Measurements from ENCODE around the gene B4GAT1. TPM values are rescaled to one million over a fixed set of nuclear protein-coding genes. Genes with fewer than 3 reads are reported as not detected.

The B4GAT1 gene
- total and polyA plus RNA-seq, 2 of the 13 experiments (the other 11 are each of a cell fraction or from before 2014, with no cell fraction given), result 40.4 to 109 TPM

DNA sequence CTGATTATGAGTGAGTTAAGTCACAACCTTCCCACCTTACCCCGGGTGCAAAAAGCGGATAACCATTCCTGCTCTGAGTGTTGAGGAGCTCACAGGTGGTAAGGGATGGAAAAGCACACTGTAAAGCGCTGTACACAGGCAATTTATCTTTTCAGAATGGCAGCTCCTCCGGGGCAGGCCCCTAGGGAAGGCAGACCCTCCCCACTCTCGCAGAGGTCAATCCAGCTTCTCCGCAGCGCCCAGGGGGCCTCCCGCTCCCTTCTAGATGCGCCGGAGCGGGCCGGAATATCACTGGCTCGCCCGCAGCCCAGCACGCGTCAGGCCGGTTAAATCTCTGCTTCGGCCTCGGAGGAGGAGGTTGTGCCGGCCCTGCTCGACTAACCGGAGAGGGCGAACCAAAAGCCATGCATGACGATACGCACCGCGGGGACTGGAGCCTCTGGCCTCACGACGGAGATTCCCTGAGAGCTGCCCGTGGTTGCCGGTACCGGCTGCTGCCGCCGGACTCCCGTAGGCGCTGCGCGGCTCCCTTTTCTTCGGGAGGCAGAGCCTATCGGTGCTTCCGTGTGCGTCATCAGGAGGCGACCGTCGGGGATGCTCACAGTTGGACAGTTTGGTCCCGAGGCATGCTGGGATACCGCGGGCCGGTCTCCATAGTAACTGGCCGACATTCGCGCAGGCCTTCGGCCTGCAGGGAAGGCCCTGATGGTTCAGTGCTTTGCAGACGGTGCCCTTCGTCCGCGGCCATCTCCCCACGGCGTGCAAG, 2.7 kb downstream of the B4GAT1 start, which contains the start of gene BRMS1 (continued):
- TF ChIP-seq, protein P1, sequence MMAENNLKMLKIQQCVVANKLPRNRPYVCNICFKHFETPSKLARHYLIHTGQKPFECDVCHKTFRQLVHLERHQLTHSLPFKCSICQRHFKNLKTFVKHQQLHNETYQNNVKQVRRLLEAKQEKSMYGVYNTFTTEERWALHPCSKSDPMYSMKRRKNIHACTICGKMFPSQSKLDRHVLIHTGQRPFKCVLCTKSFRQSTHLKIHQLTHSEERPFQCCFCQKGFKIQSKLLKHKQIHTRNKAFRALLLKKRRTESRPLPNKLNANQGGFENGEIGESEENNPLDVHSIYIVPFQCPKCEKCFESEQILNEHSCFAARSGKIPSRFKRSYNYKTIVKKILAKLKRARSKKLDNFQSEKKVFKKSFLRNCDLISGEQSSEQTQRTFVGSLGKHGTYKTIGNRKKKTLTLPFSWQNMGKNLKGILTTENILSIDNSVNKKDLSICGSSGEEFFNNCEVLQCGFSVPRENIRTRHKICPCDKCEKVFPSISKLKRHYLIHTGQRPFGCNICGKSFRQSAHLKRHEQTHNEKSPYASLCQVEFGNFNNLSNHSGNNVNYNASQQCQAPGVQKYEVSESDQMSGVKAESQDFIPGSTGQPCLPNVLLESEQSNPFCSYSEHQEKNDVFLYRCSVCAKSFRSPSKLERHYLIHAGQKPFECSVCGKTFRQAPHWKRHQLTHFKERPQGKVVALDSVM (CRISPR knock-in tag; IDR thresholded peaks at IDR 0.05), result no peak; the same call in 1 of the 2 replicates
- no peak for TF ChIP-seq MZF1 (CRISPR knock-in tag; IDR thresholded peaks at IDR 0.05; ENCODE audit: borderline replicate concordance)
- TF ChIP-seq DNMT1 (CRISPR knock-in tag; IDR thresholded peaks at IDR 0.05), result no peak
- TF ChIP-seq, protein P2, sequence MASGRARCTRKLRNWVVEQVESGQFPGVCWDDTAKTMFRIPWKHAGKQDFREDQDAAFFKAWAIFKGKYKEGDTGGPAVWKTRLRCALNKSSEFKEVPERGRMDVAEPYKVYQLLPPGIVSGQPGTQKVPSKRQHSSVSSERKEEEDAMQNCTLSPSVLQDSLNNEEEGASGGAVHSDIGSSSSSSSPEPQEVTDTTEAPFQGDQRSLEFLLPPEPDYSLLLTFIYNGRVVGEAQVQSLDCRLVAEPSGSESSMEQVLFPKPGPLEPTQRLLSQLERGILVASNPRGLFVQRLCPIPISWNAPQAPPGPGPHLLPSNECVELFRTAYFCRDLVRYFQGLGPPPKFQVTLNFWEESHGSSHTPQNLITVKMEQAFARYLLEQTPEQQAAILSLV (CRISPR knock-in tag; IDR thresholded peaks at IDR 0.05; ENCODE audit: borderline replicate concordance), result peak; percentile 84; the same call in 1 of the 2 replicates
- TF ChIP-seq, protein P3, sequence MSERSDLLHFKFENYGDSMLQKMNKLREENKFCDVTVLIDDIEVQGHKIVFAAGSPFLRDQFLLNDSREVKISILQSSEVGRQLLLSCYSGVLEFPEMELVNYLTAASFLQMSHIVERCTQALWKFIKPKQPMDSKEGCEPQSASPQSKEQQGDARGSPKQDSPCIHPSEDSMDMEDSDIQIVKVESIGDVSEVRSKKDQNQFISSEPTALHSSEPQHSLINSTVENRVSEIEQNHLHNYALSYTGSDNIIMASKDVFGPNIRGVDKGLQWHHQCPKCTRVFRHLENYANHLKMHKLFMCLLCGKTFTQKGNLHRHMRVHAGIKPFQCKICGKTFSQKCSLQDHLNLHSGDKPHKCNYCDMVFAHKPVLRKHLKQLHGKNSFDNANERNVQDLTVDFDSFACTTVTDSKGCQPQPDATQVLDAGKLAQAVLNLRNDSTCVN (CRISPR knock-in tag; IDR thresholded peaks at IDR 0.05; ENCODE audit: borderline replicate concordance), result no peak
- TF ChIP-seq ELF3 (CRISPR knock-in tag; IDR thresholded peaks at IDR 0.05), result peak; percentile 78; the same call in 1 of the 2 replicates
- TF ChIP-seq, protein P4, sequence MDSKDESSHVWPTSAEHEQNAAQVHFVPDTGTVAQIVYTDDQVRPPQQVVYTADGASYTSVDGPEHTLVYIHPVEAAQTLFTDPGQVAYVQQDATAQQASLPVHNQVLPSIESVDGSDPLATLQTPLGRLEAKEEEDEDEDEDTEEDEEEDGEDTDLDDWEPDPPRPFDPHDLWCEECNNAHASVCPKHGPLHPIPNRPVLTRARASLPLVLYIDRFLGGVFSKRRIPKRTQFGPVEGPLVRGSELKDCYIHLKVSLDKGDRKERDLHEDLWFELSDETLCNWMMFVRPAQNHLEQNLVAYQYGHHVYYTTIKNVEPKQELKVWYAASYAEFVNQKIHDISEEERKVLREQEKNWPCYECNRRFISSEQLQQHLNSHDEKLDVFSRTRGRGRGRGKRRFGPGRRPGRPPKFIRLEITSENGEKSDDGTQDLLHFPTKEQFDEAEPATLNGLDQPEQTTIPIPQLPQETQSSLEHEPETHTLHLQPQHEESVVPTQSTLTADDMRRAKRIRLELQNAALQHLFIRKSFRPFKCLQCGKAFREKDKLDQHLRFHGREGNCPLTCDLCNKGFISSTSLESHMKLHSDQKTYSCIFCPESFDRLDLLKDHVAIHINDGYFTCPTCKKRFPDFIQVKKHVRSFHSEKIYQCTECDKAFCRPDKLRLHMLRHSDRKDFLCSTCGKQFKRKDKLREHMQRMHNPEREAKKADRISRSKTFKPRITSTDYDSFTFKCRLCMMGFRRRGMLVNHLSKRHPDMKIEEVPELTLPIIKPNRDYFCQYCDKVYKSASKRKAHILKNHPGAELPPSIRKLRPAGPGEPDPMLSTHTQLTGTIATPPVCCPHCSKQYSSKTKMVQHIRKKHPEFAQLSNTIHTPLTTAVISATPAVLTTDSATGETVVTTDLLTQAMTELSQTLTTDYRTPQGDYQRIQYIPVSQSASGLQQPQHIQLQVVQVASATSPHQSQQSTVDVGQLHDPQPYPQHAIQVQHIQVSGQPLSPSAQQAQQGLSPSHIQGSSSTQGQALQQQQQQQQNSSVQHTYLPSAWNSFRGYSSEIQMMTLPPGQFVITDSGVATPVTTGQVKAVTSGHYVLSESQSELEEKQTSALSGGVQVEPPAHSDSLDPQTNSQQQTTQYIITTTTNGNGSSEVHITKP (CRISPR knock-in tag; IDR thresholded peaks at IDR 0.05; ENCODE audit: low read depth), result no peak
- TF ChIP-seq, protein P5, sequence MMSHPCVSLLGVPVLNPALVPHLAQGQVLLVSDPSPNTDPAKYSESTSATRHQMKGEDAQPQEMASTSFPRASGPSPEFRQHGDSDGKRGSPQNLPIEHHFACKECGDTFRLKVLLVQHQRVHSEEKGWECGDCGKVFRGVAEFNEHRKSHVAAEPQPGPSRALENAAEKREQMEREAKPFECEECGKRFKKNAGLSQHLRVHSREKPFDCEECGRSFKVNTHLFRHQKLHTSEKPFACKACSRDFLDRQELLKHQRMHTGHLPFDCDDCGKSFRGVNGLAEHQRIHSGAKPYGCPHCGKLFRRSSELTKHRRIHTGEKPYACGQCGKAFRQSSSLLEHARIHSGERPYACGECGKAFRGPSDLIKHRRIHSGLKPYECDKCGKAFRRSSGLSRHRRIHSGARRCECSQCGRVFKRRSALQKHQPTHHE (CRISPR knock-in tag; IDR thresholded peaks at IDR 0.05; ENCODE audit: borderline replicate concordance), result no peak
- TF ChIP-seq HOXA7 (CRISPR knock-in tag; IDR thresholded peaks at IDR 0.05), result no peak
- no peak; the same call in 1 of the 2 replicates for TF ChIP-seq ZNF780A (CRISPR knock-in tag; IDR thresholded peaks at IDR 0.05)
- peak; percentile 74; the same call in 1 of the 2 replicates for TF ChIP-seq ZNF34 (CRISPR knock-in tag; IDR thresholded peaks at IDR 0.05; ENCODE audit: borderline replicate concordance)
- TF ChIP-seq, protein P6, sequence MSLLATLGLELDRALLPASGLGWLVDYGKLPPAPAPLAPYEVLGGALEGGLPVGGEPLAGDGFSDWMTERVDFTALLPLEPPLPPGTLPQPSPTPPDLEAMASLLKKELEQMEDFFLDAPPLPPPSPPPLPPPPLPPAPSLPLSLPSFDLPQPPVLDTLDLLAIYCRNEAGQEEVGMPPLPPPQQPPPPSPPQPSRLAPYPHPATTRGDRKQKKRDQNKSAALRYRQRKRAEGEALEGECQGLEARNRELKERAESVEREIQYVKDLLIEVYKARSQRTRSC (CRISPR knock-in tag; IDR thresholded peaks at IDR 0.05; ENCODE audit: low read depth), result no peak
- TF ChIP-seq SOX13 (IDR thresholded peaks at IDR 0.05), result no peak
- TF ChIP-seq SOX13 (CRISPR knock-in tag; conservative IDR thresholded peaks at IDR 0.05 in 1 of 2, IDR thresholded peaks at IDR 0.05 in 1 of 2), result no peak
- TF ChIP-seq ATF7 (IDR thresholded peaks at IDR 0.05), result no peak
- no peak for TF ChIP-seq ATF7 (CRISPR knock-in tag; IDR thresholded peaks at IDR 0.05)
- peak; percentile 82; the same call in 1 of the 2 replicates for TF ChIP-seq KDM5B (CRISPR knock-in tag; IDR thresholded peaks at IDR 0.05; ENCODE audit: borderline replicate concordance)
- TF ChIP-seq SYNCRIP (IDR thresholded peaks at IDR 0.05; ENCODE audit: insufficient read depth, low read depth, low read length), result no peak
